HepG2 (cell line): ENCODE results near the gene ZNF816. TPM values are rescaled to one million over a fixed set of nuclear protein-coding genes. Genes with fewer than 3 reads are reported as not detected.
A peak's percentile ranks its signal among the peaks of the same experiment; 100 is the strongest.

ENCODE experiments used
- ATAC-seq: fragments of 200-7000 bp; cut with Tn5 transposase; 3 replicates; pipeline ENCODE4 v1.9.1; 2020; ENCODE audit warnings: mild to moderate bottlenecking, moderate library complexity
- BruUV-seq: library from RNA; stranded (reverse); fragments of 400-500 nt; replicated peaks from 2 replicates; lab custom pipeline; 2021; lab: Mats Ljungman, UMichigan
- CTCF ChIA-PET: fragments of 300-600 bp; formaldehyde crosslinking; extraction: SDS; loops from one replicate; lab custom pipeline; 2021; ENCODE audit warnings: low total read pairs, inconsistent platforms, low intra/inter-chr PET ratio; lab: Yijun Ruan, JAX
- POLR2A ChIA-PET: fragments of 350-600 bp; sonication (Branson Sonifier 250); formaldehyde crosslinking; loops from one replicate; lab custom pipeline; 2020; ENCODE audit warnings: antibody characterized with exemption, inconsistent platforms; lab: Yijun Ruan, JAX
- DNase-seq: peaks from one replicate; pipeline ENCODE4 v3.0.0-alpha.2; 2015; ENCODE audit warnings: low spot score
- FAIRE-seq: peaks from 3 replicates; lab custom pipeline; 2011; peaks lifted over from hg19 to GRCh38; lab: Jason Lieb, UNC
- H2AFZ ChIP-seq: one replicate; pipeline ENCODE4 v1.6.1; 2011; ENCODE audit warnings: low read length, inconsistent platforms
- H3K27ac ChIP-seq: fragments of 300-600 bp; 3 replicates; pipeline ENCODE4 v1.8.0; 2011; ENCODE audit warnings: mixed run types, mild to moderate bottlenecking, mixed read lengths, low read length, inconsistent platforms; ENCODE audit not compliant: insufficient read depth; ENCODE audit errors: extremely low read length
- H3K27me3 ChIP-seq, 2 experiments: fragments of 200-600 bp in 1 of 2; 2 replicates in 1 of 2; 3 replicates in 1 of 2; pipeline versions ENCODE4 v1.6.0 to v1.8.0; 2011; ENCODE audit warnings: low read length in 2 of 2, mild to moderate bottlenecking in 2 of 2, moderate library complexity in 2 of 2, inconsistent platforms in 1 of 2; ENCODE audit not compliant: insufficient read depth in 2 of 2, control insufficient read depth in 1 of 2
- H3K36me3 ChIP-seq, 2 experiments: fragments of 200-600 bp in 1 of 2; replicated peaks in 1 of 2; 2 replicates in 1 of 2; 3 replicates in 1 of 2; pipeline versions ENCODE4 v1.5.1 to v1.8.0; 2011; ENCODE audit warnings: low read length in 2 of 2, inconsistent platforms in 1 of 2; ENCODE audit not compliant: insufficient read depth in 2 of 2, control insufficient read depth in 1 of 2
- H3K4me1 ChIP-seq: 2 replicates; pipeline ENCODE4 v1.5.1; 2012; ENCODE audit warnings: low read length, inconsistent platforms; ENCODE audit not compliant: insufficient read depth
- H3K4me2 ChIP-seq: 2 replicates; pipeline ENCODE4 v1.6.0; 2011; ENCODE audit warnings: low read depth, low read length, inconsistent platforms
- H3K4me3 ChIP-seq, 3 experiments: fragments of 200-600 bp in 1 of 3; sonication (generic), shearing (Covaris generic) in 1 of 3; replicated peaks in 1 of 3; 2 replicates each; pipeline ENCODE4 v1.5.1; 2011 to 2016; ENCODE audit warnings: low read length in 3 of 3, inconsistent platforms in 2 of 3, low read depth in 2 of 3, mild to moderate bottlenecking in 2 of 3, control low read depth in 1 of 3, mixed read lengths in 1 of 3; ENCODE audit not compliant: insufficient read depth in 1 of 3
- H3K79me2 ChIP-seq: one replicate; pipeline ENCODE4 v1.6.1; 2011; ENCODE audit warnings: low read length, inconsistent platforms; ENCODE audit not compliant: insufficient read depth
- H3K9ac ChIP-seq: 2 replicates; pipeline ENCODE4 v1.6.0; 2011; ENCODE audit warnings: mild to moderate bottlenecking, low read depth, low read length, inconsistent platforms; ENCODE audit not compliant: insufficient read depth
- H3K9me3 ChIP-seq: 2 replicates; pipeline ENCODE4 v1.5.1; 2012; ENCODE audit warnings: mild to moderate bottlenecking, low read length
- H4K20me1 ChIP-seq: 2 replicates; pipeline ENCODE4 v1.6.0; 2011; ENCODE audit warnings: inconsistent platforms, mild to moderate bottlenecking, low read length, moderate library complexity; ENCODE audit not compliant: insufficient read depth
- ATF6 ChIP-seq: sonication (generic); formaldehyde crosslinking; conservative IDR thresholded peaks from 2 replicates; pipeline ENCODE4 v1.4.0; 2020; ENCODE audit warnings: missing genetic modification reagents
- ELF1 ChIP-seq: sonication (generic); formaldehyde crosslinking; IDR thresholded peaks from 2 replicates; pipeline ENCODE4 v1.4.0; 2020; ENCODE audit warnings: missing genetic modification reagents
- EP300 ChIP-seq, 3 experiments: sonication (generic) in 1 of 3; formaldehyde crosslinking in 1 of 3; IDR thresholded peaks; 2 replicates each; pipeline versions ENCODE4 v1.5.1 to v1.6.1; 2011 to 2020; ENCODE audit warnings: low read depth in 2 of 3, low read length in 2 of 3, borderline replicate concordance in 1 of 3, improper control_type of control experiment in 1 of 3, mild to moderate bottlenecking in 1 of 3, missing genetic modification reagents in 1 of 3, moderate library complexity in 1 of 3
- HBP1 ChIP-seq: IDR thresholded peaks from 2 replicates; pipeline ENCODE4 v1.6.1; 2016; ENCODE audit warnings: low read depth, control low read depth
- HMG20B ChIP-seq: conservative IDR thresholded peaks from 2 replicates; pipeline ENCODE4 v1.6.1; 2016; ENCODE audit warnings: missing genetic modification reagents, missing compliant biosample characterization
- NFKB2 ChIP-seq: sonication (generic); formaldehyde crosslinking; IDR thresholded peaks from 2 replicates; pipeline ENCODE4 v1.4.0; 2020; ENCODE audit warnings: missing genetic modification reagents, borderline replicate concordance
- NONO ChIP-seq, 2 experiments: fragments of 450-650 bp in 1 of 2; sonication (generic) in 1 of 2; formaldehyde crosslinking in 1 of 2; IDR thresholded peaks in 1 of 2; conservative IDR thresholded peaks in 1 of 2; 2 replicates each; pipeline versions ENCODE4 v1.6.1 to v1.8.0; 2017 to 2022; ENCODE audit warnings: mild to moderate bottlenecking in 1 of 2, missing genetic modification reagents in 1 of 2, moderate library complexity in 1 of 2
- SAP130 ChIP-seq: IDR thresholded peaks from 2 replicates; pipeline ENCODE4 v1.6.1; 2016; ENCODE audit warnings: low read depth
- SP1 ChIP-seq, 2 experiments: fragments of 450-650 bp in 1 of 2; sonication (generic) in 1 of 2; formaldehyde crosslinking in 1 of 2; IDR thresholded peaks; 2 replicates each; pipeline versions ENCODE4 v1.4.0 to v1.6.1; 2016 to 2020; ENCODE audit warnings: missing genetic modification reagents in 1 of 2
- TAF1 ChIP-seq: sonication (generic); formaldehyde crosslinking; IDR thresholded peaks from 2 replicates; pipeline ENCODE4 v1.4.0; 2020; ENCODE audit warnings: missing genetic modification reagents
- TFDP1 ChIP-seq: IDR thresholded peaks from 2 replicates; pipeline ENCODE4 v1.6.1; 2016; ENCODE audit warnings: missing compliant biosample characterization, missing genetic modification reagents, borderline replicate concordance
- ZMYM4 ChIP-seq: sonication (generic); formaldehyde crosslinking; IDR thresholded peaks from 2 replicates; pipeline ENCODE4 v1.8.1; 2023; ENCODE audit warnings: mild to moderate bottlenecking, missing genetic modification reagents
- WGBS: methylation state at CpG from one replicate; pipeline ENCODE4 v1.1.6; 2017; ENCODE audit warnings: low lambda C conversion rate; 5-methylcytosine and 5-hydroxymethylcytosine counted together
- in situ Hi-C: cut with HindIII; loops from 2 replicates; pipeline ENCODE4 v1.10.0; 2017; ENCODE audit warnings: low pct_unique_long_range_greater_than_20kb; ENCODE audit not compliant: extremely low pct_ligation_motif_present
- intact Hi-C: fragments of 100-400 bp; cut with micrococcal nuclease; formaldehyde crosslinking; loops from one replicate; pipeline ENCODE4 v1.10.0; 2022; ENCODE audit not compliant: unreplicated experiment
- polyA plus RNA-seq, 8 experiments: library from polyadenylated mRNA; depleted of rRNA in 3 of 8; stranded (reverse) in 7 of 8; unstranded in 1 of 8; fragments of >200 nt; fragmentation: Illumina TruSeq in 4 of 8; extraction: Trizol in 4 of 8; gene quantifications; 2 replicates each; pipeline versions ENCODE4 v1.2.1 to v1.2.3, GENCODE V29; 2011 to 2016; ENCODE audit warnings: low read depth in 4 of 8, missing spikeins in 1 of 8, mixed read lengths in 1 of 8; ENCODE audit not compliant: insufficient read depth in 1 of 8
- total RNA-seq, 5 experiments: library from RNA; depleted of rRNA; stranded (reverse); fragments of >200 nt; fragmentation: Illumina TruSeq; extraction: Trizol; gene quantifications; 2 replicates each; pipeline ENCODE4 v1.2.3, GENCODE V29; 2016; ENCODE audit warnings: low read depth in 1 of 5

Gene ZNF816
- total and polyA plus RNA-seq, 2 of the 13 experiments (the other 11 are each of a cell fraction or from before 2014, with no cell fraction given): 5.2 to 14.1 TPM

DNA sequence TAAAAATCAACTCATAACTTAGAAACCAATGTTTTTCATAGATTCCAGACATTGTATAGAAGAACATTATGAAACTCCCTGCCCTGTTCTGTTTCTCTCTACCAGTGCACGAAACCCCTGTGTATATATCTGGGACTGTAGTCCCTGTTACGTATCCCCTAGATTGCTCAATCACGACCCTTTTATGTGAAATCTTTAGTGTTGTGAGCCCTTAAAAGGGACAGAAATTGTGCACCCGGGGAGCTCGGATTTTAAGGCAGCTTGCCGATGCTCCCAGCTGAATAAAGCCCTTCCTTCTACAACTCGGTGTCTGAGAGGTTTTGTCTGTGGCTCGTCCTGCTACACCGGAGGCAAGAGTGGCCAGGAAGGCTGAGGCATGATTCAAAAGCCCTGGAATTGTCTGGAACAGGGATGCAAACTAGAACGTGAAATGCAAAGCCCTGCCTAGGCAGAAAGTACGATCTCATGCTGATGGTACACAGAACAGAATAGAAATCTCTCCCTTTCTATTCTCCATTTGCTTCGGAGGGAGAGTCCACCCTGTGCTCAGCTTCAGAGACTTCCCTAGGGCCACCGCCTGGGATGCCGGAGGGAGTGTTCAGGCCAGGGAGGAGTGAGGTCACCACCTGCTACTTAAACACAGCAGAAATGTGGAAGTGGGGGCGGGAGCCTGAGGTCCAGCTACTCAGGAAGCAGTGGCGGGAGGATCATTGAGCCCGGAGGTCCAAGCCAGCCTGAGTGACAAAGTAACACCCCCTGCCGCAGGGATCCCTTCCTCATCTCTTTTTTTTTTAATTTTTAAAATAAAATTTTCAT lies 38.7 kb downstream of the ZNF816 start (continued):
- TF ChIP-seq NONO (IDR thresholded peaks at IDR 0.05) (no peak), NONO (CRISPR knock-in tag; conservative IDR thresholded peaks at IDR 0.05) (0 out of 2 replicates have a peak, but pooled peaks have one; percentile 47), NFKB2 (CRISPR knock-in tag) (no peak)
- TF ChIP-seq, all 625 proteins: peak for 17

- no peaks in the 10 kb centered on the region for H3K9me3 ChIP-seq
- H3K27me3 ChIP-seq: no peaks in the 10 kb centered on the region
- CTCF ChIA-PET: no interaction called here
- peak within 1 kb of the TSS; percentile 67 to 83 (median 80) for H3K4me3 ChIP-seq
- H2AFZ ChIP-seq: peak within 1 kb of the TSS; percentile 71
- peak within 1 kb of the TSS; percentile 84 for H3K9ac ChIP-seq
- no peaks in the 10 kb centered on the region for H3K79me2 ChIP-seq
- BruUV-seq: TSS peak; percentile 78
- POLR2A ChIA-PET: no interaction called here
- in situ Hi-C loops: no loop called here
- peak; percentile 97 for ATAC-seq
- peak within 1 kb of the TSS; percentile 81 for H3K27ac ChIP-seq
- intact Hi-C loops: loop anchor here (2.0 kb wide), 1 partner anchor 40 kb away; the partner anchor contains the start of gene ZNF816
- H3K36me3 ChIP-seq: peaks cover 1 to 5% of the 10 kb centered on the region in 2 experiments; a peak in 1 of 5 replicates
- 8% methylated on average over 37 of the region's 55 CpGs for WGBS
- FAIRE-seq: peak; percentile 23
- DNase-seq: peak; percentile 69
- H3K4me2 ChIP-seq: peak within 1 kb of the TSS; percentile 83
- peaks cover 17% of the 10 kb centered on the region for H3K4me1 ChIP-seq
- H4K20me1 ChIP-seq: no peaks in the 10 kb centered on the region
- TF ChIP-seq ZMYM4 (CRISPR knock-in tag) (0 out of 2 replicates have a peak, but pooled peaks have one; percentile 51), EP300 (IDR thresholded peaks at IDR 0.05; ENCODE audit: low read depth in 2 of 2, low read length in 2 of 2) (no peak), EP300 (CRISPR knock-in tag; IDR thresholded peaks at IDR 0.05; ENCODE audit: borderline replicate concordance) (no peak), TAF1 (peak; percentile 63), TFDP1 (CRISPR knock-in tag) (peak; percentile 90; the same call in 1 of the 2 replicates), SAP130 (CRISPR knock-in tag) (peak; percentile 95), HBP1 (CRISPR knock-in tag) (peak; percentile 81; the same call in 1 of the 2 replicates), ELF1 (peak; percentile 82), HMG20B (no peak), ATF6 (CRISPR knock-in tag) (peak; percentile 17; the same call in 1 of the 2 replicates), SP1 (IDR thresholded peaks at IDR 0.05) (no peak), SP1 (CRISPR knock-in tag; IDR thresholded peaks at IDR 0.05) (peak; percentile 58; the same call in 1 of the 2 replicates)
These were observed 39.6 kb downstream of the ZNF816 start, which contains the start of gene ZNF888 for GRCh38 chr19:52922841-52923777. Gene ZNF888 (minus strand): TSS chr19:52923428. CDS start chr19:52917873, 5,555 bp downstream.
